ENCODE measurements around the gene CDH4. TPM values are rescaled to one million over a fixed set of nuclear protein-coding genes. Genes with fewer than 3 reads are reported as not detected.

The CDH4 gene
- total RNA-seq, 1 donor from 2014 or later: not detected

- intact Hi-C loops (cut with DNase I): no loop called here
- Histone ChIP-seq H3K36me3 (no peaks in the 10 kb centered on the region), H3K4me1 (no peaks in the 10 kb centered on the region), H3K4me3 (no peak overlapping the region), H3K9me3 (no peaks in the 10 kb centered on the region), H3K27me3 (no peaks in the 10 kb centered on the region), H3K27ac (no peak overlapping the region)
- TF ChIP-seq CTCF (IDR thresholded peaks at IDR 0.05): no peak
- DNase-seq (ENCODE audit: low spot score in 2 of 2): no peak
Observed at GRCh38 chr20:61822396-61822795, 570.3 kb downstream of the CDH4 start.

GRCh38 chr20:61823242-61823641 lies 571.2 kb downstream of the CDH4 start:
- H3K4me3 ChIP-seq: no peak overlapping the region
- H3K9me3 ChIP-seq: no peaks in the 10 kb centered on the region
- DNase-seq (ENCODE audit: low spot score in 2 of 2): no peak
- intact Hi-C loops (cut with DNase I): no loop called here
- TF ChIP-seq CTCF (IDR thresholded peaks at IDR 0.05): no peak
- no peaks in the 10 kb centered on the region for H3K27me3 ChIP-seq
- no peaks in the 10 kb centered on the region for H3K4me1 ChIP-seq
- no peaks in the 10 kb centered on the region for H3K36me3 ChIP-seq
- H3K27ac ChIP-seq: no peak overlapping the region

GRCh38 chr20:61828891-61829290 lies 576.8 kb downstream of the CDH4 start:
- Histone ChIP-seq H3K27ac (no peak overlapping the region), H3K4me3 (no peak overlapping the region), H3K36me3 (no peaks in the 10 kb centered on the region), H3K4me1 (no peaks in the 10 kb centered on the region), H3K9me3 (no peaks in the 10 kb centered on the region), H3K27me3 (no peaks in the 10 kb centered on the region)
- intact Hi-C loops (cut with DNase I): no loop called here
- no peak for DNase-seq (ENCODE audit: low spot score in 2 of 2)
- no peak for TF ChIP-seq CTCF (IDR thresholded peaks at IDR 0.05)

GRCh38 chr20:61829526-61829925 lies 577.5 kb downstream of the CDH4 start:
- Histone ChIP-seq H3K9me3 (no peaks in the 10 kb centered on the region), H3K4me1 (no peaks in the 10 kb centered on the region), H3K36me3 (no peaks in the 10 kb centered on the region), H3K27me3 (no peaks in the 10 kb centered on the region), H3K27ac (no peak overlapping the region), H3K4me3 (no peak overlapping the region)
- no peak for DNase-seq (ENCODE audit: low spot score in 2 of 2)
- no peak for TF ChIP-seq CTCF (IDR thresholded peaks at IDR 0.05)
- intact Hi-C loops (cut with DNase I): no loop called here

GRCh38 chr20:61830241-61830930 lies 578.3 kb downstream of the CDH4 start:
- intact Hi-C loops (cut with DNase I): no loop called here

More at GRCh38 chr20:61830241-61830930, 578.3 kb downstream of the CDH4 start:
- Histone ChIP-seq H3K4me3 (no peak overlapping the region), H3K4me1 (no peaks in the 10 kb centered on the region), H3K9me3 (no peaks in the 10 kb centered on the region), H3K27me3 (no peaks in the 10 kb centered on the region), H3K27ac (no peak overlapping the region), H3K36me3 (no peaks in the 10 kb centered on the region)
- DNase-seq (ENCODE audit: low spot score in 2 of 2): no peak
- TF ChIP-seq CTCF (IDR thresholded peaks at IDR 0.05): no peak
